Large intestine (tissue), 3 donors: ENCODE data around the gene ACRBP. TPM values are rescaled to one million over a fixed set of nuclear protein-coding genes. Genes with fewer than 3 reads are reported as not detected.

Experiments
- DNase-seq, 2 donors: peaks; one replicate each; pipeline versions ENCODE4 v3.0.0 to v3.0.0-alpha.2; 2013
- H3K27ac ChIP-seq: one replicate; pipeline ENCODE4 v1.5.1; 2013; ENCODE audit warnings: low read length
- H3K27me3 ChIP-seq: 2 replicates; pipeline ENCODE4 v1.6.1; 2013; ENCODE audit warnings: low read length; ENCODE audit not compliant: control insufficient read depth, insufficient read depth
- H3K36me3 ChIP-seq: 2 replicates; pipeline ENCODE4 v1.6.1; 2013; ENCODE audit warnings: low read length; ENCODE audit not compliant: control insufficient read depth, insufficient read depth
- H3K4me1 ChIP-seq: one replicate; pipeline ENCODE4 v1.6.1; 2013; ENCODE audit warnings: low read length; ENCODE audit not compliant: control insufficient read depth, insufficient read depth
- H3K4me3 ChIP-seq: one replicate; pipeline ENCODE4 v1.5.1; 2013; ENCODE audit warnings: low read length
- H3K9me3 ChIP-seq: one replicate; pipeline ENCODE4 v1.6.1; 2013; ENCODE audit warnings: mild to moderate bottlenecking, low read depth, low read length, moderate library complexity; ENCODE audit not compliant: control insufficient read depth
- WGBS: methylation state at CpG from one replicate; pipeline ENCODE4 v1.1.5; 2013; ENCODE audit warnings: low lambda C conversion rate; ENCODE audit not compliant: insufficient coverage; 5-methylcytosine and 5-hydroxymethylcytosine counted together
- polyA plus RNA-seq: library from polyadenylated mRNA; unstranded; fragments of 120-200 nt; gene quantifications from one replicate; pipeline ENCODE4 v1.2.1, GENCODE V29; 2013

ACRBP gene
- polyA plus RNA-seq, 1 donor: 4.0 TPM

DNA sequence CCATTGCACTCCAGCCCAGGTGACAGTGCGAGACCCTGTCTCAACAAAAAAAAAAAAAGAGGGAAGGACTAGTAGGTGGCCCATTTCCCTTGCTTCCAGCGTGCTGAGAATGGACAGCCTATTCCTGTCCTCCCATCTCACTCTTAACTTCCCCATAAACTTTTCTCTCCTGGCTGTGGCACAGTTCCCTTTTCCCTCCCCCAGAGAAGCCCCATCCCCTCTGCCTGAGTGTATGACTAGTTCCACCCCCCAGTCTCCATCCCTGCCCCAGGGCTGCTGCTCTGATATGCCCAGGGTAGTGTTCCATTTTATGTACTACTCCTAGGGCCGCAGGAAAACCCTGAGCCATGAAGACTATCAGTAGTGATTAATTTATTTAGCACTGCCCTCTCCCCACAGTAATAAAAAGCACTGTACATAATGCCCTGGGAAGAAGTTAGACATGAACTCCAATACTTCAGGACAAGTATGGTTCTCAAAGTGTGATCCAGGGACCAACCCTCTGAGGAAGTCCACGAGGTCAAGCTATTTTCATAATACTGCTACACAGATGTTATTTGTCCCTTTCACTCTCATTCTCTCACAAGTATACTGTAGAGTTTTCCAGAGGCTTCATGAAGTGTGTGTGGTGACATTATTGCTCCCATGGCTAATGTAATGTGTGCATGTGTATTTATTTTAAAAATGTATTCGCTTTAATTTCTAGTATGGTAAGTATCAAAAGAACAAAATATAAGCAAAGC lies 28.6 kb downstream of the ACRBP start:
- Histone ChIP-seq H3K36me3 (peaks cover 4% of the 10 kb centered on the region), H3K27me3 (peaks cover 3% of the 10 kb centered on the region), H3K4me1 (peaks cover 9% of the 10 kb centered on the region), H3K4me3 (no peak overlapping the region), H3K27ac (no peak overlapping the region), H3K9me3 (no peaks in the 10 kb centered on the region)
- no peak for DNase-seq
- WGBS: no CpG with 5 or more reads among the region's 5 CpGs

DNA sequence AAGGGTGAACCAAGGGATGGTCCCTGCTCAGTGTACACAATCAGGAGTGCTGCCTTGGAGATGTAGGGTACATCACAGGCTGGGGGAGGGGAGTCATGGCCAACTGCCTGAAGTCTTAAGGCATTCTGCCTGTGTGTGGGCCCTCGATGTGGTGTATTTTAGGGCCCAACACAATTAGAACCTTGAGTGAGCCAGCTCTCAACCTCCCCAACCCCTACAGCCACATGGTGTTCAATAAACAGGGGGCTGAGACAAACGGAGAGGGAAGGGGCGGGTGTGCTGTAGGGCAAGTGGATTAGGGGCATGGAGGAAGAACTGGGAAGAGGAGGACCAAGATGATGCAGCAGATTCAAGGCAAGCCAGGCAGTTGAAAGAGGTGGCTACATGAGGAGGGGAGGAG lies 31.4 kb downstream of the ACRBP start:
- Histone ChIP-seq H3K4me1 (peaks cover 29% of the 10 kb centered on the region), H3K4me3 (no peak overlapping the region), H3K9me3 (no peaks in the 10 kb centered on the region), H3K27ac (no peak overlapping the region), H3K27me3 (peaks cover 3% of the 10 kb centered on the region), H3K36me3 (peaks cover 4% of the 10 kb centered on the region)
- DNase-seq: no peak
- WGBS: no CpG with 5 or more reads among the region's 3 CpGs

DNA sequence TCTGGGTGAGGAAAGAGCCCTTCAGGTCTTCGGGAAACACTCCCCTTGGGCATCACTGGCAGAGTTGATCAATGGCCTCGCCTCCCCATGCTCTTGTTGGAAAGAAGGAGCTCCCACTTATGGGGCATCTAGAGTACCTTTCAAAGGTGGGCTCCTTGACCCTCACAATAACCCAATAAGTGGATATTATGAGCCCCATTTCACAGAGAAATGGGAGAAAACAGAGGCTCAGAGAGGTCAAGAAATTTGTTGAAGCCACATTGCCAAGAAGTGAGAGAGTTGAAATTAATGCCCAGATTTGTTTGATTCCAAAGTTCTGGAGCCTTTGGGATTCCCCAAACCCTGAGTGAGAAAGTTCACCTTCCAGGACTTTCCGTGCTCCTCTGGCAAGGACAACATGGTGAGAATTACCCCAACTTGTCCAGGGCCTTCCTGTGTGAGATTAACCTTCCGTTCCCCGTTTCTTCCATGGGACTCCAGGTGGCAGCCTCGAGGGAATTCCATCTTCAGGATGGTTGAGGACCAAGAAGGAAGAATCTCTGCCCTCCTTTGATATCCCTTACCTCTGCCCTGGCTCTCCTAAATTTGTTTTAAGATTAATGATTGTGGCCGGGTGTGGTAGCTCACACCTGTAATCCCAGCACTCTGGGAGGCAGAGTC lies 32.6 kb downstream of the ACRBP start:
- Histone ChIP-seq H3K4me3 (no peak overlapping the region), H3K9me3 (no peaks in the 10 kb centered on the region), H3K36me3 (no peaks in the 10 kb centered on the region), H3K27me3 (no peaks in the 10 kb centered on the region), H3K4me1 (peaks cover 29% of the 10 kb centered on the region), H3K27ac (peak overlapping the region; percentile 96)
- DNase-seq: peak in 1 of 2 donors; percentile 48
- 60% methylated on average over 1 of the region's 7 CpGs for WGBS

DNA sequence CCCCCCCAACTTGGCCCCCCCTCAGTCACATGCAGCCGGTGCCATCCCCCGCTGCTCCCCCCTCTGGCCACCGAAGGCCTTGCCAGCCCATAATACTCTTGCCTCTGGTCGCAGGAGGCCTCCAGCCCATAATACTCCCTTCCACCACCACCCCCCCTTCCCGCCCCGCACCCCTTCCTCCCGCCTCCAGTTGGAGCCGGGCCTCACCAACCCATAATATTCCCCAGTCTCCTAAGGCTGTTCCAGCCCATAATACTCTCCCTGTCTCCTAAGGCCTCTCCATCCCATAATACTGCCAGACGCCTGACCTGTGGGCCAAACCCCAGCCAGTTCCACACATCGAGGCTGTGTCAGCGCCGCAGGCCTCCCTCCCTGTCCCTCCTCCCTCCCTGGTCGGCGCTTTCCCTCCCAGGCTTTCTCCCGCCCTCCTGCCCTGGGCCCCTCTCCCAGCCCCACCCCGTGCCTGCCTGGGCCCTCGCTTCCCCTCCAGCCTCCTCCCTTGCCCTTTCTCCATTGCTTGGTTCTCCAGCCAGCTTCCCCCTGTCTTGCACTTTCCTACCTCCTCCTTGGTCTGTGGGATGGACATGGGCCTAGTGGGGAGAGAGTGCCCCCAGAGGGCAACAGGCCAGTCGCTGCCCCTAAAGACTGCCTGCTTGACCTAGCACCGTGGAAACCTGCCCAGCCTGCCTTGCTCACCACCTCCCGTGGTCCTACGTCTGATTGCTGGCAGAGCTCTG lies 33.3 kb downstream of the ACRBP start:
- H3K27me3 ChIP-seq: no peaks in the 10 kb centered on the region
- DNase-seq: peak; percentile 98 to 100
- H3K27ac ChIP-seq: peak overlapping the region; percentile 96
- no peaks in the 10 kb centered on the region for H3K36me3 ChIP-seq
- no peak overlapping the region for H3K4me3 ChIP-seq
- peaks cover 29% of the 10 kb centered on the region for H3K4me1 ChIP-seq
- no CpG with 5 or more reads among the region's 21 CpGs for WGBS
- H3K9me3 ChIP-seq: no peaks in the 10 kb centered on the region

DNA sequence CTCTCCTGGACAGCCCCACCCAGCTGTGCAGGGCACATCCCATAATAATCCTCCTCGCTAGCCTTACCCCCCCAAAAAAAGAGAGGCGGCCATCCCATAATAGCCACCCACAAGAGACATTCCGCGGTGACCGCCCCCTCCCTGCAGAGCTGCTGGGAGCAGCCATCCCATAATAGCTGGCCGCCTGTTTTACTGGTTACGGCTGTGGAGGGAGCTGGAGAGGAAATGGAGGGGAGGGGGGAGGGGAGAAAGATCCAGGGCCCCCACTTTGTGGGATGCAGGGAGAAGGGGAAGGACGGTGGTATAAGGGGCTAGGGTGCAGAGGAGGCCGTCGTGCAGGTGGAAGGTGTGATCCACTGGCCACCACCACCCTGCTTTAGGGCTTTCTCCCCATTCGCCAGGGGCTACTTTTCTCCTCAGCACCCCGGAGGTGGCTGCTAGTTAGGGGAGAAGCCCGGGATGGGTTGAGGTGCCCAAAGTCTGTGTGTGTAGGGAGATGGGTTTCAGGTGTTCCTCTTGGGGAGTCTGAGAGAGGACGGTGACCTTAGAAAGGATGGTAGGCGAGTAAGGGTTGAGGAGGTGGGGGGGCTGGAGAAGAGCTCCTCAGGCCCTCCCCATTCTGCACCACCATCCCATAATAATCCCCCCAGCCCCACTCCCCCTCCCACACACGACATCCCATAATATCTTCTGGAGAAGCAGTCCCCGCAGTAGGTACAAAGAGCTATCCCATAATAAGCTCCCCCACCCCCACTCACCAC lies 34.0 kb downstream of the ACRBP start:
- Histone ChIP-seq H3K4me3 (peak overlapping the region; percentile 37), H3K27ac (peak overlapping the region; percentile 95)
- WGBS: no CpG with 5 or more reads among the region's 17 CpGs

DNA sequence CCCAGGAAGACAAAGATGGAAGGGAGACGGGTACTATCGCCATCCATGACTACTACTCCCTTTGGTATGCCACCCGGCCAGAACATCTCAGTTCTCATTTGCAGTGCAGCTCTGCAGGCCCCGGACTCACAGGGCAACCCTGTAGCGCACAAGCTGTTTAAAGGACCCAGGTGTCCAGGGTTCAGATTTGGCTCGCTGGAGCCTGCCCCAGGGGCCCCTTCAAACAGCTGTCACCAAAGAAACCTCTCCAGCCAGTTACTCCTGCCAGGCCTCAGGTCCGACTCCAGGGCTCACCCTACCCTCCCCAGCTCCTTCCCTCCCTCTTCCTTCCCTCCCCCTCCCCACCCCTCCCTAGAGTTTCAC lies 34.6 kb downstream of the ACRBP start:
- Histone ChIP-seq H3K27me3 (no peaks in the 10 kb centered on the region), H3K4me3 (no peak overlapping the region), H3K27ac (peak overlapping the region; percentile 95), H3K9me3 (no peaks in the 10 kb centered on the region), H3K4me1 (peaks cover 31% of the 10 kb centered on the region), H3K36me3 (no peaks in the 10 kb centered on the region)
- DNase-seq: no peak
- no CpG with 5 or more reads among the region's 7 CpGs for WGBS

More for the DNA sequence above, 34.0 kb downstream of the ACRBP start:
- Histone ChIP-seq H3K36me3 (no peaks in the 10 kb centered on the region), H3K4me1 (peaks cover 29% of the 10 kb centered on the region), H3K9me3 (no peaks in the 10 kb centered on the region), H3K27me3 (no peaks in the 10 kb centered on the region)
- peak; percentile 86 to 93 for DNase-seq

DNA sequence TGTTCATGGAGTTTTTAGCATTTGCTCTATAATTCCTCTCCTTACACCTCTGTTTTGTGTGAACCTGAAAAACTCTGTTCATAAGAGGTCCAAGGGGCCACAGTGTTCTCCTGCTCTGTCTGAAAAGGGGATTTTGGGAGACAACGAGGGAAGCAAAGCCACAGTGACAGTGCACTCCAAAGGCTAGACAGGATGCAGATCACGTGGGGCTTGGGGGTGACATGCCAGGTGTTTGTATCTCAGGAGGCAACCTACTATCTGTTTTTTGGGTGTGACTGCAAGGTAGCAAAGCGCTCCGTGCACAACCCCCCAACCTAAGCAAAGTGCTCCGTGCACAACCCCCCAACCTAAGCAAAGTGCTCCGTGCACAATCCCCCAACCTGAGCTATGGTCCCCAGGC lies 35.0 kb downstream of the ACRBP start:
- DNase-seq: peak in 1 of 2 donors; percentile 27
- Histone ChIP-seq H3K27ac (peak overlapping the region; percentile 95), H3K9me3 (no peaks in the 10 kb centered on the region), H3K36me3 (no peaks in the 10 kb centered on the region), H3K4me3 (no peak overlapping the region), H3K4me1 (peaks cover 32% of the 10 kb centered on the region), H3K27me3 (no peaks in the 10 kb centered on the region)
- WGBS: no CpG with 5 or more reads among the region's 6 CpGs

DNA sequence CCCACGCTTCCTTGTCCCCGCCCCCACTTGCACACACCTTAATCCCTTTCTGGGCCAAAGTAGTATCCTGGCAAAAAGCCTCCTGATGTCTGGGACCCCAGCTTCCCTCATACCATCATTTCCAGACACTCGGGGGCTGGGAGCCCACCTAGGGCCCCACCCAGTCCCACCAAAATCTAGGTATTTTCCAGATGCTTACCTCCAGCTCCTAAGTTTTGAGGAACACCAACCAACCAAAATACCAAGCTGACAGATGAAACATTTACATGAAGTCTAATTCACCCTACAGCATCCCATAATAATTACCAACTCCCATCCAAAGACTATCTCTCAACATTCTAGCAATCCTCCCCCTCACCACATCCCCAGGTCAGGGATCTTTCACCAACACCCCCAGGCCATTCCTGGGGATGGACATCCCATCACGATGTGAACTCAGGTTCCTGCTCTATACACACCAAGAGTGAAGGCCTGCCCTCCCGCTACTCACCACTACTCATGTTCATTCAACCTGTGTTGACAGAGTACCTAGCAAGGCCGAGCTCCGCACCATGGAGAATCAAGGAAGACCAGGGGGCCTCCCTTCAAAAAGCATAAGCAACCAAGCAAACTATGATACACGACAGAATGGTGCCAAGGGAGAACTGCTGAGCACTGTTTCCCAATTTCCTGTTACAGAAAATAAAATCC lies 38.5 kb downstream of the ACRBP start:
- Histone ChIP-seq H3K27me3 (no peaks in the 10 kb centered on the region), H3K9me3 (no peaks in the 10 kb centered on the region), H3K4me3 (no peak overlapping the region), H3K27ac (peak overlapping the region; percentile 93), H3K36me3 (peaks cover 21% of the 10 kb centered on the region), H3K4me1 (peaks cover 44% of the 10 kb centered on the region)
- DNase-seq: peak in 1 of 2 donors; percentile 45
- no CpG with 5 or more reads among the region's 8 CpGs for WGBS

DNA sequence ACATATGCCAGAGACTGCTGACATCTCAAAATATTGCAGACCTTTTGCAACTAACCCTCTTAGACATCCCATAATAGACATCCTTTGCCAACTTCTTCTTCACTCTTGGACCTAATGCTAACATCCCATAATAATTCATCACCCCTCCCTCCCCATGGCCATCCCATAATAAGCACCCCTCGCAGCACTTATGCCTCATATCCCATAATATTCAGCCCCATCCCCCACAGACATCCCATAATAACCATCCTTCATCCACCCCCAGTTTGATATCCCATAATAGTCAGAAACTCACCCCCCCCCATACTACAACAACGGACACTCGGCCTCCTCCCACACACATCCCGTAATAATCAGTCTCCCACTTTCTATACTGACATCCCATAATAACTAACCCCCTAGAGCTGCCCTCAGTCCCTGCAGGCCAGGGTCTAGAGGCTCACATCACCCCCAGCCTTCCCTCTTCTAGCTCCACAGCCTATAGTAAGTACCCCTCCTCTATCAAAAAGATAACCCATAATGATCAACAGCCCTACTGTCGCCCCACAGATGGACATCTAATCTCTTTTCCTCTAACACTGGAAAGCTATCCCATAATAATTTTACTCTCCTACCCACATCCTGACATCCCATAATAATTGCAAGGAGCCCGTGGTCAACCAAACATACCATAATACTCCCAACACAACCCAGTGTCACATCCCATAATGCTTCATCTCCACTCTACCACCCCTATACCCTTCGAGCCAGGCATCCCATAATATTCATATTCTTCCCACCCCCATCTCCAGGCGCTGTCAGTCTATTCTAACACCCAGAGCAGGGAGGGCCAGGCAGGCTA lies 39.3 kb downstream of the ACRBP start:
- peak; percentile 71 to 86 for DNase-seq
- no peaks in the 10 kb centered on the region for H3K27me3 ChIP-seq
- peaks cover 45% of the 10 kb centered on the region for H3K4me1 ChIP-seq
- H3K27ac ChIP-seq: peak overlapping the region; percentile 93
- H3K9me3 ChIP-seq: no peaks in the 10 kb centered on the region
- no peak overlapping the region for H3K4me3 ChIP-seq
- WGBS: 0% methylated on average over 2 of the region's 8 CpGs
- peaks cover 29% of the 10 kb centered on the region for H3K36me3 ChIP-seq
